Lower lobe of right lung (tissue), 2 donors: ENCODE data around the gene KCNA2. TPM values are rescaled to one million over a fixed set of nuclear protein-coding genes. Genes with fewer than 3 reads are reported as not detected.

Experiments
- ATAC-seq, 2 donors: fragments of 200-7000 bp; cut with Tn5 transposase; one replicate each; pipeline ENCODE4 v1.9.1; 2020 to 2022; ENCODE audit warnings: mild to moderate bottlenecking in 2 of 2, moderate library complexity in 2 of 2
- DNase-seq: peaks from one replicate; pipeline ENCODE4 v3.0.0-alpha.2; 2020
- H3K27ac ChIP-seq: fragments of 200-600 bp; one replicate; pipeline ENCODE4 v1.8.0; 2022
- H3K27me3 ChIP-seq: fragments of 200-600 bp; one replicate; pipeline ENCODE4 v1.8.0; 2022; ENCODE audit warnings: low read depth
- H3K36me3 ChIP-seq: fragments of 200-600 bp; one replicate; pipeline ENCODE4 v1.8.0; 2022; ENCODE audit warnings: mild to moderate bottlenecking
- H3K4me1 ChIP-seq: fragments of 200-600 bp; one replicate; pipeline ENCODE4 v1.8.0; 2022
- H3K4me3 ChIP-seq: fragments of 200-600 bp; one replicate; pipeline ENCODE4 v1.8.0; 2022; ENCODE audit warnings: mild to moderate bottlenecking
- H3K9me3 ChIP-seq: fragments of 200-600 bp; one replicate; pipeline ENCODE4 v1.8.0; 2022
- CTCF ChIP-seq: fragments of 200-600 bp; IDR thresholded peaks from one replicate; pipeline ENCODE4 v1.8.0; 2022; ENCODE audit warnings: antibody characterized with exemption, mild to moderate bottlenecking
- intact Hi-C: fragments of 100-400 bp; cut with DNase I; formaldehyde crosslinking; loops from one replicate; pipeline ENCODE4 v1.11.0; 2022
- total RNA-seq: library from RNA; stranded (reverse); fragmentation: NEBNext Ultra II Directional; extraction: Animal tissue kit (Norgen Biotek cat#: 25700); gene quantifications from one replicate; pipeline ENCODE4 v1.2.1, GENCODE V29; 2021
- donor health status: DM: no; HTN: yes; CAD: no; lungs with severe emphysema.

The KCNA2 gene
- total RNA-seq, 1 donor from 2014 or later: 0.77 TPM

- no peak overlapping the region for H3K27ac ChIP-seq
- TF ChIP-seq CTCF: no peak
- H3K4me1 ChIP-seq: peaks cover 9% of the 10 kb centered on the region
- DNase-seq (no peak), ATAC-seq (no peak)
- no peaks in the 10 kb centered on the region for H3K9me3 ChIP-seq
- intact Hi-C loops: no loop called here
- peaks cover 46% of the 10 kb centered on the region for H3K27me3 ChIP-seq
- no peaks in the 10 kb centered on the region for H3K36me3 ChIP-seq
- H3K4me3 ChIP-seq: no peak overlapping the region
These were observed 4.8 kb downstream of the KCNA2 start for GRCh38 chr1:110601332-110601731.

- Histone ChIP-seq H3K27ac (no peak overlapping the region), H3K4me3 (no peak overlapping the region), H3K9me3 (no peaks in the 10 kb centered on the region), H3K36me3 (no peaks in the 10 kb centered on the region), H3K27me3 (peaks cover 40% of the 10 kb centered on the region), H3K4me1 (peaks cover 3% of the 10 kb centered on the region)
- DNase-seq (no peak), ATAC-seq (no peak)
- no peak for TF ChIP-seq CTCF
- intact Hi-C loops: no loop called here
These were observed 5.4 kb downstream of the KCNA2 start for GRCh38 chr1:110600716-110601115.

GRCh38 chr1:110597966-110598365, 8.2 kb downstream of the KCNA2 start:
- H3K27ac ChIP-seq: no peak overlapping the region
- H3K36me3 ChIP-seq: no peaks in the 10 kb centered on the region
- intact Hi-C loops: no loop called here
- peaks cover 12% of the 10 kb centered on the region for H3K27me3 ChIP-seq
- no peaks in the 10 kb centered on the region for H3K9me3 ChIP-seq
- TF ChIP-seq CTCF: no peak
- H3K4me3 ChIP-seq: no peak overlapping the region
- no peaks in the 10 kb centered on the region for H3K4me1 ChIP-seq
- DNase-seq (no peak), ATAC-seq (no peak)

- TF ChIP-seq CTCF: no peak
- intact Hi-C loops: no loop called here
- no peak for DNase-seq
These were observed 9.8 kb downstream of the KCNA2 start for GRCh38 chr1:110596312-110596711.

GRCh38 chr1:110595353-110595710, 10.8 kb downstream of the KCNA2 start:
- no peak overlapping the region for H3K4me3 ChIP-seq
- peaks cover 13% of the 10 kb centered on the region for H3K27me3 ChIP-seq
- no peaks in the 10 kb centered on the region for H3K4me1 ChIP-seq
- H3K36me3 ChIP-seq: no peaks in the 10 kb centered on the region
- ATAC-seq: no peak
- H3K27ac ChIP-seq: no peak overlapping the region
- no peaks in the 10 kb centered on the region for H3K9me3 ChIP-seq
- no peak for DNase-seq
- intact Hi-C loops: no loop called here
- TF ChIP-seq CTCF: no peak

More at GRCh38 chr1:110596312-110596711, 9.8 kb downstream of the KCNA2 start:
- Histone ChIP-seq H3K36me3 (no peaks in the 10 kb centered on the region), H3K27me3 (peaks cover 13% of the 10 kb centered on the region), H3K27ac (no peak overlapping the region), H3K4me3 (no peak overlapping the region), H3K4me1 (no peaks in the 10 kb centered on the region), H3K9me3 (no peaks in the 10 kb centered on the region)
- no peak for ATAC-seq
